Colonic mucosa (tissue), 4 donors: ENCODE results near the gene KLHDC8A. TPM values are rescaled to one million over a fixed set of nuclear protein-coding genes. Genes with fewer than 3 reads are reported as not detected.

Experiments used
- DNase-seq: peaks from one replicate; pipeline ENCODE4 v3.0.0-alpha.2; 2020
- H3K27ac ChIP-seq: fragments of 200-600 bp; one replicate; pipeline ENCODE4 v1.8.0; 2021
- H3K27me3 ChIP-seq: fragments of 200-600 bp; one replicate; pipeline ENCODE4 v1.8.0; 2021
- H3K36me3 ChIP-seq: fragments of 200-600 bp; one replicate; pipeline ENCODE4 v1.8.0; 2021
- H3K4me1 ChIP-seq: fragments of 200-600 bp; one replicate; pipeline ENCODE4 v1.8.0; 2021; ENCODE audit warnings: mild to moderate bottlenecking
- H3K4me3 ChIP-seq: fragments of 200-600 bp; one replicate; pipeline ENCODE4 v1.8.0; 2021
- H3K9ac ChIP-seq, 2 donors: one replicate each; pipeline ENCODE4 v1.7.0; 2013; ENCODE audit warnings: control low read depth in 2 of 2, low read depth in 2 of 2, low read length in 2 of 2
- H3K9me3 ChIP-seq: fragments of 200-600 bp; one replicate; pipeline ENCODE4 v1.8.0; 2021
- intact Hi-C: fragments of 100-400 bp; cut with DNase I; formaldehyde crosslinking; loops from one replicate; pipeline ENCODE4 v1.14.1; 2022
- total RNA-seq, 2 donors: library from RNA; stranded (reverse); fragmentation: NEBNext Ultra II Directional in 1 of 2; extraction: Animal tissue kit (Norgen Biotek cat#: 25700) in 1 of 2; gene quantifications; one replicate each; pipeline ENCODE4 v1.2.1, GENCODE V29; 2021
- TF ChIP-seq, protein P1 (sequence below): fragments of 200-600 bp; IDR thresholded peaks from one replicate; pipeline ENCODE4 v1.8.0; 2022; ENCODE audit warnings: antibody characterized with exemption, mild to moderate bottlenecking
- donor health status: healthy.
- donor health status: DM: no; HTN: no; CAD: no.
- donor health status: DM: no; HTN: no; CAD: no.

The KLHDC8A gene
- total RNA-seq, 2 donors from 2014 or later, result 0.44 to 0.58 TPM

DNA sequence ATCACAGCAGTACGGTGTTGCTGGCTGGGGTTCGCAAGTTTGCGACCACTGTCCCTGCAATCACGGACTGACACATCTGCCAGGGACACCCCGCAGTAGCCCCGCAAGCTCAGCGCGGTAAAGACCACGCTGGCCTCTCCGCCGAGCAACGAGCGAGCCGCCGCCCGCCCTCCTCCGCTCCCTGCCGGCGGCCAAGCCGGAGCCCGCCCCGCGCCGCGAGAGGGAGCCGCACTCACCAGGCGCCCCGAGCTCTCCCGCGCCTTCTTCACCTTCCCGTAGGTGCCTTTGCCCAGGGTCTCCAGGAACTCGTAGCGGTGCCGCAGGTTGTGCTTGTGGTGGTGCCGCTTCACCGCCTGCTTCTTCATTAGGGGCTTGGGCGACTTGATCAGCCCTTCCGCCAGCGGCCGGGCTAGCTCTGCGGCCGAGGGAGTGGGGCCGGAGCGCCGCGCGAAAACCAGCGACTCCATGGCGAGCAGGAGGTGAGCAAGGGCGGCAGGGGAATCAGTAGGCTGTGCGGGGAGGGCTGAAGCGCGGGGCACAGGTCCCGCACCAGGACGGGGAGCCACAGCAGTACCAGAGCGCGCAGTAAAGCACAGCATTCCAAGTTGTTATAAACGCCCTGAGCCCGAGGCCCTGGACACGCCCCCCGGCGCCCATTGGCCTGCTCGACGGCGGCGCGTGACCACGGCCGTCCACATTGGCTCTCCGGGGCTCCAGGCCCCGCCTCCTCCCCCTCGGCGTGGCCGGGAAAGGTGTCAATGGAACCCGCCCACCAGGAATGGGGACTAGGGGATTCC, 35.4 kb downstream of the KLHDC8A start, which contains the start of gene NUAK2:
TSS of gene NUAK2 (minus strand) at position 584 of the 797 bp plus-strand sequence. CDS start at position 467, 117 bp downstream.
- Histone ChIP-seq H3K27ac (peak within 1 kb of the TSS; percentile 91), H3K9me3 (no peaks in the 10 kb centered on the region), H3K36me3 (no peaks in the 10 kb centered on the region), H3K4me1 (peaks cover 22% of the 10 kb centered on the region), H3K9ac (peak within 1 kb of the TSS; percentile 66 to 99), H3K27me3 (no peaks in the 10 kb centered on the region), H3K4me3 (peak within 1 kb of the TSS; percentile 87)
- DNase-seq, result peak; percentile 97
- intact Hi-C loops, result no loop called here
- TF ChIP-seq, protein P1, sequence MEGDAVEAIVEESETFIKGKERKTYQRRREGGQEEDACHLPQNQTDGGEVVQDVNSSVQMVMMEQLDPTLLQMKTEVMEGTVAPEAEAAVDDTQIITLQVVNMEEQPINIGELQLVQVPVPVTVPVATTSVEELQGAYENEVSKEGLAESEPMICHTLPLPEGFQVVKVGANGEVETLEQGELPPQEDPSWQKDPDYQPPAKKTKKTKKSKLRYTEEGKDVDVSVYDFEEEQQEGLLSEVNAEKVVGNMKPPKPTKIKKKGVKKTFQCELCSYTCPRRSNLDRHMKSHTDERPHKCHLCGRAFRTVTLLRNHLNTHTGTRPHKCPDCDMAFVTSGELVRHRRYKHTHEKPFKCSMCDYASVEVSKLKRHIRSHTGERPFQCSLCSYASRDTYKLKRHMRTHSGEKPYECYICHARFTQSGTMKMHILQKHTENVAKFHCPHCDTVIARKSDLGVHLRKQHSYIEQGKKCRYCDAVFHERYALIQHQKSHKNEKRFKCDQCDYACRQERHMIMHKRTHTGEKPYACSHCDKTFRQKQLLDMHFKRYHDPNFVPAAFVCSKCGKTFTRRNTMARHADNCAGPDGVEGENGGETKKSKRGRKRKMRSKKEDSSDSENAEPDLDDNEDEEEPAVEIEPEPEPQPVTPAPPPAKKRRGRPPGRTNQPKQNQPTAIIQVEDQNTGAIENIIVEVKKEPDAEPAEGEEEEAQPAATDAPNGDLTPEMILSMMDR, result peak; percentile 12

DNA sequence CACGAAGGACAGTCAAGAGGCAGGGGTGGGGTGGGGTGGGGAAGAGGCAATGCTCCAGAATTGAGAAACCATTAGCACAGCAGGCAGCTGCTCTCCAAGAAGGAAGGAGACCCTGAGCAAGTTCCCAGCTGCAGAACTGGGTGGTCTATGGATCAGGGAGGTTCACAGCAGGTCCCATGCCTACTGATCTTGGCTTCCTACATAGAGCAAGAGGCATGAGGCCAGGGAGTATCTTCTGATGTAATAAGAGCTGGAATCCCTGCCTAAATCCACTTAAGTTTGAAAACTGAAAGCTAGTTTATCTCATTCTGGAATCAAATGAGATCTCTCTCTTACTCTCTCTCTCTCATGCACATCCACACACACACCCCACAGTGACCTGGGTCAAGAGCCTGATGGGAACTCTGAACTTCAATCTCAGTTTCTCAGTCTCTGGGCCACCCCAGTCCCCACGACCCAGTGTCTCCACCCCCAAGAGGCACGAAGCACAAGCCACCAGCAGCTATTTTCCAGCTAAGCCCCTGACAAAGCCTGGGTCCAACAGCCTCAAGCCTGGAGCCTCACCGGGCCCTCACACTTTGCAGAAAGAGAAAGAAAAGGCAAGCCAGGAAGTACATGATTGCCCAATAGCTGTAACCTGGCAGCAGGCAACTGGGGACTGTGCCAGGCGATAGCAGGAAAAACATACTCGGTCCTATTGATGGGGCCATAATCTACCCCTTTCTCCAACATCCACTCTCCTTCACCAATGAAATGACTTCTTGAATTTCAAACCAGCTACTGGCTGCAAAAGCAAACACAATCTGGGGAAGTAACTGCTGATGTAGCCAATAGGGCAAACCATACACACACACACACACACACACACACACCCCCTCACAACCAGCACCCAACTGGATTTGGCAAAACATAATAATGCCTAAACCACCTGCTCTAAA, 37.4 kb downstream of the KLHDC8A start:
- peak; percentile 88 for DNase-seq
- Histone ChIP-seq H3K9me3 (no peaks in the 10 kb centered on the region), H3K36me3 (no peaks in the 10 kb centered on the region), H3K27me3 (no peaks in the 10 kb centered on the region), H3K4me1 (peaks cover 40% of the 10 kb centered on the region), H3K4me3 (peak overlapping the region; percentile 87), H3K9ac (peak overlapping the region in 1 of 2 donors; percentile 66), H3K27ac (peak overlapping the region; percentile 91)
- TF ChIP-seq, protein P1, result no peak
- intact Hi-C loops, result no loop called here

DNA sequence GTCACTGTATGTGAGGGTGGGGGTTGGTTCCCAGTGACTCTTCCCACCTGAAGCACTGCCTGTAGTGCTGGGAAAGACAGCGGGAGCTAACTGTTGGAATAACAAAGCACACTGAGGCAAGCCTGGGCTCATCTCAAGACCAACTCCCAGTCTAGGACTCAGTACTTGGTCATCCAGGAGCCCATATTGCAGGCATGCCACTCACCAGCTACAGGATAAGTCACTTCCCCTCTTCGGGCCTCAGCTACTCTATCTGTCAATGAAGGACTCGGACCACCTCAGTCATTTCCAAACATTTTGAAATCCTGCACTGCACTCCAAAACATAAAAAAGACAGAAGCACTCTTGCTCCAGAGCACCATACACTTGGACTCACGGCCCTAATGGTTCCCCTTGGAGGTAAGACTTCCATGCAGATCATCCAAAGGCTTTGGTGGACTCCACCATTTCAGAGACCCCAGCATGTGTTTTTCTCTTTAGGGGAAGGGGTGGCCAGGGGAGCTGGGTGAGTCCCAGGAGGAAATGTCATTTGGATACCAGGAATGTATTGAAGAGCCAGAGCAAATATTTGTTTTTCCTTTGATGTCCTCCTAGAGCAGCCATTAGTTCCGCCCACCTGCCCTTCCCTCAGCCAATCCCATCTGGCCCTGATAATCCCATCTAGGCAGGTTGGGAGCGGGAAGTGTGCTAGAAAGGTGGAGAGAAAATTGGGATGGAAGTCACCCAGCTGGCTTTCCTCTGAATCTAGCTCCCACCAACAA, 38.3 kb downstream of the KLHDC8A start:
- Histone ChIP-seq H3K27me3 (no peaks in the 10 kb centered on the region), H3K4me3 (peak overlapping the region; percentile 87), H3K36me3 (no peaks in the 10 kb centered on the region), H3K9ac (peak overlapping the region in 1 of 2 donors; percentile 66), H3K4me1 (peaks cover 50% of the 10 kb centered on the region), H3K9me3 (no peaks in the 10 kb centered on the region), H3K27ac (peak overlapping the region; percentile 91)
- TF ChIP-seq, protein P1, result no peak
- intact Hi-C loops, result no loop called here
- DNase-seq, result peak; percentile 82

DNA sequence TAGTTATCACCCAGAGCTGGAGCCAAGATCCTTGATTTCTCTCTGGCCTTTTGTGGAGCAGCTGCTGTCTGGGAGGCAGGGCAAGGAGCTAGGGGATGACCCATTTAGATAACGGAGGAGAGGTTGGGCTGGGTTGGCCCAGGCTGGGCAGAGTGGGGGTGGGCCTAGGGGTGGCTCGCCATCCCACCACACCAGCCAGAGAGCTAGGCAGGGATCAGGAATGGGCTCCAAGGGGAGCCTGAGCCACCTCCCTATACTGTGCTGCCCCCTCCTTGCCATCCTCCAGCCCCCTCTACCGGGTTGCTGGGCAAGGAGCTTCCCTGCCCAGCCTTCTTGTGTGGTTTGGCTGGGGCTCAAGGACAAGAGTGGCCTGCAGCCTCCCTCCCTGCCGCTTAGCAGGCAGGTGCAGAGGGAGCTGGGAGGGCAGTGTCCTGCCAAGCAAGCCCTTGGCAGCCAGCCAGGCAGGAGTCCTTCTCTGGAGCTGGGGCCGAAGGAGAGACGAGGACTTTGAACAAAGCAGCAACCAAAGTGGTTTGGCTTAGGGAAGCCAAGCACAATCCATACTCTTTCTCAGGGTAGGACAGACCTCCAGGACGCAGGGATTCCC, 39.3 kb downstream of the KLHDC8A start:
- peak overlapping the region; percentile 87 for H3K4me3 ChIP-seq
- peak overlapping the region; percentile 91 for H3K27ac ChIP-seq
- peak; percentile 96 for DNase-seq
- H3K4me1 ChIP-seq, result peaks cover 55% of the 10 kb centered on the region
- no peaks in the 10 kb centered on the region for H3K9me3 ChIP-seq
- H3K9ac ChIP-seq, result peak overlapping the region in 1 of 2 donors; percentile 66
- TF ChIP-seq, protein P1, result no peak
- H3K27me3 ChIP-seq, result no peaks in the 10 kb centered on the region
- H3K36me3 ChIP-seq, result no peaks in the 10 kb centered on the region
- intact Hi-C loops, result no loop called here
